ENCODE data around the gene SHPK. TPM values are rescaled to one million over a fixed set of nuclear protein-coding genes. Genes with fewer than 3 reads are reported as not detected.

SHPK gene
- total RNA-seq, 1 donor: 16.4 TPM

- no peak for DNase-seq (ENCODE audit: low read depth in 2 of 3, low spot score in 2 of 3)
Observed at GRCh38 chr17:3660311-3660891, 24.4 kb upstream of the SHPK start.

- no peak for DNase-seq (ENCODE audit: low read depth in 2 of 3, low spot score in 2 of 3)
Observed at GRCh38 chr17:3659541-3660111, 23.6 kb upstream of the SHPK start.

GRCh38 chr17:3658784-3659449 lies 22.9 kb upstream of the SHPK start:
- DNase-seq (ENCODE audit: low read depth in 2 of 3, low spot score in 2 of 3): no peak

- no peak for DNase-seq (ENCODE audit: low read depth in 2 of 3, low spot score in 2 of 3)
Observed at GRCh38 chr17:3657874-3658783, 22.1 kb upstream of the SHPK start.

- no peak for DNase-seq (ENCODE audit: low read depth in 2 of 3, low spot score in 2 of 3)
Observed at GRCh38 chr17:3657588-3657869, 21.5 kb upstream of the SHPK start.

- DNase-seq (ENCODE audit: low read depth in 2 of 3, low spot score in 2 of 3): no peak
Observed at GRCh38 chr17:3656755-3657587, 20.9 kb upstream of the SHPK start.

- no peak for DNase-seq (ENCODE audit: low read depth in 2 of 3, low spot score in 2 of 3)
Observed at GRCh38 chr17:3656353-3656752, 20.3 kb upstream of the SHPK start.

GRCh38 chr17:3655766-3656165 lies 19.7 kb upstream of the SHPK start:
- DNase-seq (ENCODE audit: low read depth in 2 of 3, low spot score in 2 of 3): no peak

- peak in 2 of 3 donors; percentile 53 to 76 for DNase-seq (ENCODE audit: low read depth in 2 of 3, low spot score in 2 of 3)
Observed at GRCh38 chr17:3647769-3648555, 11.9 kb upstream of the SHPK start.

GRCh38 chr17:3647251-3647650 lies 11.2 kb upstream of the SHPK start:
- DNase-seq (ENCODE audit: low read depth in 2 of 3, low spot score in 2 of 3): no peak

GRCh38 chr17:3645310-3645709 lies 9.3 kb upstream of the SHPK start:
- DNase-seq (ENCODE audit: low read depth in 2 of 3, low spot score in 2 of 3): no peak

GRCh38 chr17:3643889-3644349 lies 7.9 kb upstream of the SHPK start:
- DNase-seq (ENCODE audit: low read depth in 2 of 3, low spot score in 2 of 3): no peak

- no peak for DNase-seq (ENCODE audit: low read depth in 2 of 3, low spot score in 2 of 3)
Observed at GRCh38 chr17:3641717-3642486, 5.9 kb upstream of the SHPK start.

GRCh38 chr17:3641014-3641413 lies 5.0 kb upstream of the SHPK start:
- DNase-seq (ENCODE audit: low read depth in 2 of 3, low spot score in 2 of 3): no peak

GRCh38 chr17:3639981-3640596 lies 4.0 kb upstream of the SHPK start:
- DNase-seq (ENCODE audit: low read depth in 2 of 3, low spot score in 2 of 3): peak in 2 of 3 donors; percentile 35 to 58

GRCh38 chr17:3636908-3637373 lies 891 bp upstream of the SHPK start:
- DNase-seq (ENCODE audit: low read depth in 2 of 3, low spot score in 2 of 3): peak in 2 of 3 donors; percentile 16 to 20

GRCh38 chr17:3635474-3636153 lies 436 bp downstream of the SHPK start:
- peak in 2 of 3 donors; percentile 4 to 5 for DNase-seq (ENCODE audit: low read depth in 2 of 3, low spot score in 2 of 3)

GRCh38 chr17:3632287-3632686 lies 3.8 kb downstream of the SHPK start:
- DNase-seq (ENCODE audit: low read depth in 2 of 3, low spot score in 2 of 3): no peak

Measured in hematopoietic multipotent progenitor cell (in vitro differentiated cells).